ENCODE measurements around the gene AUTS2. TPM values are rescaled to one million over a fixed set of nuclear protein-coding genes. Genes with fewer than 3 reads are reported as not detected.
"Not testable (repeated sequence)": the region's sequence is repeated elsewhere in the genome, so short reads cannot be mapped to it uniquely, and the experiment has no call there.

The AUTS2 gene
- total RNA-seq, 1 experiment from 2014 or later, result not detected

DNA sequence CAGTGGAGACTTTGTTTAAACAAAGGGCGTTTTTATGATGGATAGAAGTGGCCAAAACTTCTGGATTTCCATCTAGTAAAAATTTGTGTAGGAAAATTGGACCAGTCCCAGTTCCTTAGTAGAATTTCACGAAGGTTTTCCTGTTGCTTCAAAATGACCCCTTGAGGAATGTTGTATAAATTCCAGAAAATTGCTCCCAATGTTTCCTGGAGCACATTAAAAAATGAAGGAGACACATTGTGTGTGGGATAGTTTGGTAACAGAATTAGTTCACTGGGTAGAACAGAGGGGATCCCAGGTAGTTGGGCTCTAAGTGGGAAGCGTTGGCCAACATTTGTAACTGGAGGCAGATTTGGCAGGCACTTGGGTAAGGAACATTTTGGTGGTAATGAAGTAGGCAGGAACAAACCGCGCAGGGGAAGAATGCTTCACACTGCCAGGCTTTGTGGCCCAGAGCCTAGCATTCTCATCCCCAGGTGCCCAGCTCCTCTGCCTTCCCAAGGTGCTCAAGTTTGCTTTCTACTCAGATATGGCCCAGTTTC is 758.6 kb downstream of the AUTS2 start:
- no peak overlapping the region for H3K27ac Mint-ChIP-seq (ENCODE audit: unreplicated experiment)
- TF ChIP-seq, protein P1, sequence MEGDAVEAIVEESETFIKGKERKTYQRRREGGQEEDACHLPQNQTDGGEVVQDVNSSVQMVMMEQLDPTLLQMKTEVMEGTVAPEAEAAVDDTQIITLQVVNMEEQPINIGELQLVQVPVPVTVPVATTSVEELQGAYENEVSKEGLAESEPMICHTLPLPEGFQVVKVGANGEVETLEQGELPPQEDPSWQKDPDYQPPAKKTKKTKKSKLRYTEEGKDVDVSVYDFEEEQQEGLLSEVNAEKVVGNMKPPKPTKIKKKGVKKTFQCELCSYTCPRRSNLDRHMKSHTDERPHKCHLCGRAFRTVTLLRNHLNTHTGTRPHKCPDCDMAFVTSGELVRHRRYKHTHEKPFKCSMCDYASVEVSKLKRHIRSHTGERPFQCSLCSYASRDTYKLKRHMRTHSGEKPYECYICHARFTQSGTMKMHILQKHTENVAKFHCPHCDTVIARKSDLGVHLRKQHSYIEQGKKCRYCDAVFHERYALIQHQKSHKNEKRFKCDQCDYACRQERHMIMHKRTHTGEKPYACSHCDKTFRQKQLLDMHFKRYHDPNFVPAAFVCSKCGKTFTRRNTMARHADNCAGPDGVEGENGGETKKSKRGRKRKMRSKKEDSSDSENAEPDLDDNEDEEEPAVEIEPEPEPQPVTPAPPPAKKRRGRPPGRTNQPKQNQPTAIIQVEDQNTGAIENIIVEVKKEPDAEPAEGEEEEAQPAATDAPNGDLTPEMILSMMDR (IDR thresholded peaks at IDR 0.05; ENCODE audit: unreplicated experiment), result no peak
- H3K36me3 Mint-ChIP-seq (ENCODE audit: insufficient read depth, unreplicated experiment), result no peaks in the 10 kb centered on the region
- BruUV-seq (replicated peaks), result no TSS peak
- no peaks in the 10 kb centered on the region for H3K4me1 Mint-ChIP-seq (ENCODE audit: low read depth, unreplicated experiment)
- no peak for DNase-seq
- H3K27me3 Mint-ChIP-seq (ENCODE audit: unreplicated experiment), result no peaks in the 10 kb centered on the region
- CTCF ChIA-PET, result no interaction called here
- H3K4me3 Mint-ChIP-seq (ENCODE audit: low read depth, unreplicated experiment), result no peak overlapping the region
- H3K9me3 Mint-ChIP-seq (ENCODE audit: low read depth, unreplicated experiment), result peaks cover 3% of the 10 kb centered on the region
- intact Hi-C loops (cut with micrococcal nuclease; ENCODE audit: unreplicated experiment), result no loop called here

DNA sequence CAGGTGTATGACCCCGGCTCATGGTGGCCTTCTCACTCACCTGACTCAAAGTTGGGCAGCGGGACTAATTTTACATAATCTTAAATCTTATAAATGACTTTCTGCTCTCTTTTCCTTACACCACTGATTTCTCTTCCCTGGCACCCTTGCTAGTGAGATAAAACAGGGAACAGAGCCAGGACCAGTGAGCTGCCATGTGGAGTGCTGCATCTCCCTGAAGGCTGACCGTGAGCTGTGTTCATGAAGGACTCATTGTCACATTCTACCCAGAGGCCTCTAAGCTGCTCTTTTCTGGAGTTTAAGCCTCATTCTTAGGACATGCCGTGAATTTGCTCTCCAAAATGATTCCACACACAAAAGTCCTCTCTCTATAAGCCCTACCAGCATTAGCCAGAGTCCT is 762.3 kb downstream of the AUTS2 start:
- Mint-ChIP-seq H3K36me3 (ENCODE audit: insufficient read depth, unreplicated experiment) (no peaks in the 10 kb centered on the region), H3K4me3 (ENCODE audit: low read depth, unreplicated experiment) (no peak overlapping the region), H3K9me3 (ENCODE audit: low read depth, unreplicated experiment) (peaks cover 3% of the 10 kb centered on the region), H3K27ac (ENCODE audit: unreplicated experiment) (no peak overlapping the region), H3K27me3 (ENCODE audit: unreplicated experiment) (no peaks in the 10 kb centered on the region), H3K4me1 (ENCODE audit: low read depth, unreplicated experiment) (no peaks in the 10 kb centered on the region)
- TF ChIP-seq, protein P1 (IDR thresholded peaks at IDR 0.05; ENCODE audit: unreplicated experiment), result no peak
- no TSS peak for BruUV-seq (replicated peaks)
- CTCF ChIA-PET, result no interaction called here
- intact Hi-C loops (cut with micrococcal nuclease; ENCODE audit: unreplicated experiment), result no loop called here
- no peak for DNase-seq

DNA sequence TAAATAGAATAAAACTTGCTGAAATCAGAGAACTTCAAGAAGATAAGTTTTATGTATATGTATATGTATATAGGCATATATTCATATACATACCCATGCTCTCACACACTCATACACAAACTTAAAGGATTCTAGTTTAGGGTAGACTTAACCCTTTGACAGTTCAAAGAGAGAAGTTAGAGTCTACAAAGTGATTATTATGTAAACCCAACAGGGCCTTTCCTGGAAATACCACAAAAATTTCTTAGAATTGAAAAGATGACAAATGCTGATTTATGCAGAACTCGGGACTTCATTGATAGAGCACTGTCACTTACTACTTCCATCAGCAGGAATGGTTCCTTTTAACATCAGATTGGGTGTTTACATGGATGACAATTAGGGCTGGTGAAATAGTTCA is 763.5 kb downstream of the AUTS2 start:
- intact Hi-C loops (cut with micrococcal nuclease; ENCODE audit: unreplicated experiment), result no loop called here
- H3K4me1 Mint-ChIP-seq (ENCODE audit: low read depth, unreplicated experiment), result no peaks in the 10 kb centered on the region
- H3K27me3 Mint-ChIP-seq (ENCODE audit: unreplicated experiment), result no peaks in the 10 kb centered on the region
- DNase-seq, result no peak
- H3K36me3 Mint-ChIP-seq (ENCODE audit: insufficient read depth, unreplicated experiment), result no peaks in the 10 kb centered on the region
- CTCF ChIA-PET, result no interaction called here
- peaks cover 10% of the 10 kb centered on the region for H3K9me3 Mint-ChIP-seq (ENCODE audit: low read depth, unreplicated experiment)
- H3K27ac Mint-ChIP-seq (ENCODE audit: unreplicated experiment), result no peak overlapping the region
- BruUV-seq (replicated peaks), result no TSS peak
- TF ChIP-seq, protein P1 (IDR thresholded peaks at IDR 0.05; ENCODE audit: unreplicated experiment), result no peak
- no peak overlapping the region for H3K4me3 Mint-ChIP-seq (ENCODE audit: low read depth, unreplicated experiment)

DNA sequence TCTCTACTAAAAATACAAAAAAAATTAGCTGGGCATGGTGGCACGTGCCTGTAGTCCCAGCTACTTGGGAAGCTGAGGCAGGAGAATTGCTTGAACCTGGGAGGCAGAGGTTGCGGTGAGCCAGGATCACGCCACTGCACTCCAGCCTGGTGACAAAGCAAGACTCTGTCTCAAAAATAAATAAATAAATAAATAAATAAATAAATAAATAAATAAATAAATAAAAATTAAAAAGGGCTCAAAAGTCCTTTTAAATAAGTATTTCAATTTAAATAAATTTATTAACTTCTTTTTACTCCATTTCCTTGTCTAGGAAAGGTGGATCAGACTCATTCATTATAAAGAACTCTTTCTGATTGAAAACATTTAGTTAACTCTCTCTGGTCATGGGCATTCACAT is 766.1 kb downstream of the AUTS2 start:
- CTCF ChIA-PET; H3K4me1 Mint-ChIP-seq (ENCODE audit: low read depth, unreplicated experiment); BruUV-seq (replicated peaks); intact Hi-C loops (cut with micrococcal nuclease; ENCODE audit: unreplicated experiment); DNase-seq; H3K9me3 Mint-ChIP-seq (ENCODE audit: low read depth, unreplicated experiment); H3K4me3 Mint-ChIP-seq (ENCODE audit: low read depth, unreplicated experiment); H3K27ac Mint-ChIP-seq (ENCODE audit: unreplicated experiment); H3K36me3 Mint-ChIP-seq (ENCODE audit: insufficient read depth, unreplicated experiment); H3K27me3 Mint-ChIP-seq (ENCODE audit: unreplicated experiment): not testable (repeated sequence)

DNA sequence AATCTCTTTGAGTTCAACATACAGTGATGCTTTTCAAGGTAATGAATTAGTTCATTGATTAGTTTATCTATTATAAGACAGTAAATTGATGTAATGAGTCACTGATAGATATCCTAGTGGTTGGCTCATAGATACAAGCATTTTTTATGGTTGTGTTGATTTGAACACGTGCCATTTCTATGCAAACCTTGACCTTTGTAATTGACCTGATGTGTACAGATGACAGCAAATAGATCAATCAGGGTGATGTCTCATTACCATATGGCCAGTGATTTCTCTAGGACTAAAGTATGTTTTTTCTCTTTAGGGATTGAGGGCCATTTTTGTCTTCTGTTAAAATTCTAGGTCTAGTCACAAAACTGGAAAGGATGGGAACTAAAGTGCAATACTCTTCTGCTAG is 773.4 kb downstream of the AUTS2 start:
- no TSS peak for BruUV-seq (replicated peaks)
- Mint-ChIP-seq H3K4me3 (ENCODE audit: low read depth, unreplicated experiment) (no peak overlapping the region), H3K9me3 (ENCODE audit: low read depth, unreplicated experiment) (peaks cover 4% of the 10 kb centered on the region), H3K4me1 (ENCODE audit: low read depth, unreplicated experiment) (no peaks in the 10 kb centered on the region), H3K36me3 (ENCODE audit: insufficient read depth, unreplicated experiment) (no peaks in the 10 kb centered on the region), H3K27ac (ENCODE audit: unreplicated experiment) (no peak overlapping the region), H3K27me3 (ENCODE audit: unreplicated experiment) (no peaks in the 10 kb centered on the region)
- DNase-seq, result no peak
- CTCF ChIA-PET, result no interaction called here
- TF ChIP-seq, protein P1 (IDR thresholded peaks at IDR 0.05; ENCODE audit: unreplicated experiment), result no peak
- intact Hi-C loops (cut with micrococcal nuclease; ENCODE audit: unreplicated experiment), result no loop called here
